Ascending aorta (tissue), 2 donors: ENCODE results near the gene FBXO48. TPM values are rescaled to one million over a fixed set of nuclear protein-coding genes. Genes with fewer than 3 reads are reported as not detected.

Experiments used
- DNase-seq, 2 donors: peaks; one replicate each; pipeline ENCODE4 v3.0.0-alpha.2; 2019; ENCODE audit warnings: low spot score in 2 of 2
- H3K27ac ChIP-seq, 2 donors: fragments of 200-600 bp; sonication (generic); one replicate each; pipeline ENCODE4 v1.5.1; 2016 to 2017; ENCODE audit warnings: mild to moderate bottlenecking in 1 of 2
- H3K27me3 ChIP-seq: fragments of 200-600 bp; sonication (generic); one replicate; pipeline ENCODE4 v1.5.1; 2017
- H3K36me3 ChIP-seq, 2 donors: fragments of 200-600 bp; sonication (generic); one replicate each; pipeline ENCODE4 v1.5.1; 2016
- H3K4me1 ChIP-seq, 2 donors: fragments of 200-600 bp; sonication (generic); one replicate each; pipeline ENCODE4 v1.5.1; 2016 to 2017; ENCODE audit warnings: mild to moderate bottlenecking in 1 of 2
- H3K4me3 ChIP-seq, 2 donors: fragments of 200-600 bp; sonication (generic); one replicate each; pipeline ENCODE4 v1.5.1; 2016 to 2017; ENCODE audit warnings: mild to moderate bottlenecking in 1 of 2
- H3K9me3 ChIP-seq, 2 donors: fragments of 200-600 bp; sonication (generic); one replicate each; pipeline ENCODE4 v1.5.1; 2016
- intact Hi-C: fragments of 100-400 bp; cut with DNase I; formaldehyde crosslinking; loops from one replicate; pipeline ENCODE4 v1.15.1; 2023
- total RNA-seq: library from RNA; depleted of rRNA; stranded (reverse); fragments of >200 nt; gene quantifications from one replicate; pipeline ENCODE4 v1.1.0, GENCODE V29; 2016
- TF ChIP-seq, protein P1 (sequence below), 3 experiments: fragments of 200-600 bp in 2 of 3; fragments of 450-650 bp in 1 of 3; sonication (generic) in 2 of 3; IDR thresholded peaks; one replicate each; pipeline ENCODE4 v1.5.1; 2016 to 2019; ENCODE audit warnings: antibody characterized with exemption in 3 of 3, mild to moderate bottlenecking in 1 of 3, moderate library complexity in 1 of 3

FBXO48 gene
- total RNA-seq, 1 donor from 2014 or later, result 1.2 TPM

- no peak for DNase-seq
- TF ChIP-seq, protein P1, sequence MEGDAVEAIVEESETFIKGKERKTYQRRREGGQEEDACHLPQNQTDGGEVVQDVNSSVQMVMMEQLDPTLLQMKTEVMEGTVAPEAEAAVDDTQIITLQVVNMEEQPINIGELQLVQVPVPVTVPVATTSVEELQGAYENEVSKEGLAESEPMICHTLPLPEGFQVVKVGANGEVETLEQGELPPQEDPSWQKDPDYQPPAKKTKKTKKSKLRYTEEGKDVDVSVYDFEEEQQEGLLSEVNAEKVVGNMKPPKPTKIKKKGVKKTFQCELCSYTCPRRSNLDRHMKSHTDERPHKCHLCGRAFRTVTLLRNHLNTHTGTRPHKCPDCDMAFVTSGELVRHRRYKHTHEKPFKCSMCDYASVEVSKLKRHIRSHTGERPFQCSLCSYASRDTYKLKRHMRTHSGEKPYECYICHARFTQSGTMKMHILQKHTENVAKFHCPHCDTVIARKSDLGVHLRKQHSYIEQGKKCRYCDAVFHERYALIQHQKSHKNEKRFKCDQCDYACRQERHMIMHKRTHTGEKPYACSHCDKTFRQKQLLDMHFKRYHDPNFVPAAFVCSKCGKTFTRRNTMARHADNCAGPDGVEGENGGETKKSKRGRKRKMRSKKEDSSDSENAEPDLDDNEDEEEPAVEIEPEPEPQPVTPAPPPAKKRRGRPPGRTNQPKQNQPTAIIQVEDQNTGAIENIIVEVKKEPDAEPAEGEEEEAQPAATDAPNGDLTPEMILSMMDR (IDR thresholded peaks at IDR 0.05), result no peak
- Histone ChIP-seq H3K4me3 (no peak overlapping the region), H3K27ac (no peak overlapping the region), H3K36me3 (no peaks in the 10 kb centered on the region), H3K27me3 (no peaks in the 10 kb centered on the region), H3K9me3 (no peaks in the 10 kb centered on the region), H3K4me1 (peaks cover 0 to 3% of the 10 kb centered on the region in 2 donors)
- intact Hi-C loops, result loop anchor here (10.0 kb wide), 1 partner anchor 1904 kb away; no protein-coding TSS in a partner anchor
These were observed 1.7 kb upstream of the FBXO48 start for GRCh38 chr2:68468801-68469200.

DNA sequence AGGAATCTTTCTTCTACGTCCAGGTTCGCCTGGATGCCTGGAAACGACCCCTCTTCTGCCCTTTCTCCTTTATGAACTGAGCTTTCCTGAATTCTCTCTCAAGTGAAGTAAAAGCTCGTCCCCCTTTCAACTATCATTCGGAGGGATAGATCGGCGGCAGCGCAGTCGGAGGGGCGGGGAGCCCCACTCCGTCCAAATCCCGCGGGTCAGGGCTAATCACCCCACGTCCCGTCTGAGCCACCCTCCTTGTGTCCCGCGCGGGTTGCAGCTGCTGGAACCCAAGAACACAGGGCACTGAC, 367 bp downstream of the FBXO48 start:
- no peak for DNase-seq
- intact Hi-C loops, result loop anchor here (1.0 to 10.0 kb wide), 2 partner anchors 366 to 1902 kb away; no protein-coding TSS in a partner anchor

DNA sequence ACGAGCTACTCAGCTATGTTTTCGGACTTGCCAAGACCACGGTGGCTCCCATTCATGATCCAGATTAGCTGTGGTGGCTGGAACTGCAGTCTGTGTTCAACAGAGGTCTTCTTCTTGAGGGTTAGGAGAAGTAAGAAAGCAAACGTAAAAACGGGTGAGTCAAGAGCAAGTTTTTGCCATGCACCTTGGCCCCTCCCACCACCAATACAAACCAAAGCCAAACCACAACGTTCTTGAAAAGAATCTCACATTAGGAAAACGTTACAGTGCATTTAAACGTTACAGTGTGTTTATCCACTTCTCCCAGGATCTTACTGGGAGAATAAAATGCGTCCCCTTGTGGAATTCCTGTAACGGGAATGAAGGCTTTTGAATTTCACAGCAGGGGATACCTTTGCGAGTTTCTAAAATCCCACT, 725 bp downstream of the FBXO48 start:
- Histone ChIP-seq H3K36me3 (no peaks in the 10 kb centered on the region), H3K9me3 (no peaks in the 10 kb centered on the region), H3K27me3 (no peaks in the 10 kb centered on the region), H3K4me1 (peaks cover 0 to 3% of the 10 kb centered on the region in 2 donors), H3K27ac (peak overlapping the region; percentile 59 to 91), H3K4me3 (peak overlapping the region; percentile 75 to 81)
- no peak for DNase-seq
- TF ChIP-seq, protein P1 (IDR thresholded peaks at IDR 0.05), result peak in 1 of 3 experiments; percentile 14
- intact Hi-C loops, result loop anchor here (10.0 kb wide), 1 partner anchor 1902 kb away; no protein-coding TSS in a partner anchor

More for the DNA sequence above, 367 bp downstream of the FBXO48 start:
- TF ChIP-seq, protein P1 (IDR thresholded peaks at IDR 0.05), result no peak
- Histone ChIP-seq H3K4me1 (peaks cover 0 to 3% of the 10 kb centered on the region in 2 donors), H3K27me3 (no peaks in the 10 kb centered on the region), H3K27ac (peak overlapping the region; percentile 59 to 91), H3K9me3 (no peaks in the 10 kb centered on the region), H3K36me3 (no peaks in the 10 kb centered on the region), H3K4me3 (peak overlapping the region; percentile 75 to 81)

DNA sequence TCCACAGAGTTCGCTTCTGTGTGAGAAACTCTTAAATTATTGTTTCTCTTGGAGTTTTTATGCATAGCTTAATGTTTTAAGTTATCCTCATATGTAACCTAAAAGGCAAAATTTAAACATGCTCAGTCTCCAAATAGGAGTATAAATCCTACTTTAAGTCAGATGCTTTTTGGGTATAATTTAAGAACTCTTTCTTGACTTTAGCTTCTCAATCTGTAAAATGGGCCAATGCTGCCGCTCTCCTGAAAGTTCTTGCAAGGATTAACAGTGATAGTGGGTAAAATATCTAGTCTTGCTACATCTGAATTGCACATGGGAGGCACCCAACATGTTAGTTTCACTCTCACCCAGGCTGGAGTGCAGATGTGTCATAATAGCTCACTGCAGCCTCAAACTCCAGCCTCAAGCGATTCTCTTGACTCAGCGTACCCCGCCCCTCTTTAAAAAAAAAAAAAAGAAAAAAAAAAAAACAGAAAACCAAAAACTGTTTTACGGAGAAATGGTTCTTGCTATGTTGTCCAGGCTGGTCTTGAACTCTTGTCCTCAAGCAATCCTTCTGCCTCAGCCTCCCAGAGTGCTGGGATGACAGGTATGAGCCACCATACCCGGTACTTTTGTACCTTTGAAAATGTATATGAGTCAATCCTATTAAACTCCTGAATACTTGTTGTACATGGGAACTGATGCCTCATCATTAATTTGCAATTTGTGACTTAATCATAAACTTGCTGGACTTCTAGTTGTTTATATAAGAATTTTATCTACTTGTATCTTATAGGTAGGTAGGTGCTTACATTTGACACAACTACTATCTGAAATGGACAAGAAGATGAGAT, 1.8 kb downstream of the FBXO48 start:
- DNase-seq, result no peak
- Histone ChIP-seq H3K36me3 (no peaks in the 10 kb centered on the region), H3K27ac (peak overlapping the region; percentile 59 to 91), H3K4me1 (peaks cover 0 to 3% of the 10 kb centered on the region in 2 donors), H3K27me3 (no peaks in the 10 kb centered on the region), H3K9me3 (no peaks in the 10 kb centered on the region), H3K4me3 (no peak overlapping the region)
- intact Hi-C loops, result loop anchor here (10.0 kb wide), 1 partner anchor 1900 kb away; no protein-coding TSS in a partner anchor
- TF ChIP-seq, protein P1 (IDR thresholded peaks at IDR 0.05), result no peak

- TF ChIP-seq, protein P1 (IDR thresholded peaks at IDR 0.05), result no peak
- Histone ChIP-seq H3K4me1 (peaks cover 0 to 3% of the 10 kb centered on the region in 2 donors), H3K27ac (no peak overlapping the region), H3K27me3 (no peaks in the 10 kb centered on the region), H3K4me3 (no peak overlapping the region), H3K36me3 (no peaks in the 10 kb centered on the region), H3K9me3 (no peaks in the 10 kb centered on the region)
- no peak for DNase-seq
- intact Hi-C loops, result loop anchor here (5.0 to 10.0 kb wide), 2 partner anchors 443 to 1900 kb away; no protein-coding TSS in a partner anchor
These were observed 2.4 kb downstream of the FBXO48 start for GRCh38 chr2:68464651-68465050.
